Measurements from ENCODE around the gene RNF208. TPM values are rescaled to one million over a fixed set of nuclear protein-coding genes. Genes with fewer than 3 reads are reported as not detected.

RNF208 gene
- polyA plus RNA-seq, 3 donors: 1.5 TPM; not detected in 2

DNA sequence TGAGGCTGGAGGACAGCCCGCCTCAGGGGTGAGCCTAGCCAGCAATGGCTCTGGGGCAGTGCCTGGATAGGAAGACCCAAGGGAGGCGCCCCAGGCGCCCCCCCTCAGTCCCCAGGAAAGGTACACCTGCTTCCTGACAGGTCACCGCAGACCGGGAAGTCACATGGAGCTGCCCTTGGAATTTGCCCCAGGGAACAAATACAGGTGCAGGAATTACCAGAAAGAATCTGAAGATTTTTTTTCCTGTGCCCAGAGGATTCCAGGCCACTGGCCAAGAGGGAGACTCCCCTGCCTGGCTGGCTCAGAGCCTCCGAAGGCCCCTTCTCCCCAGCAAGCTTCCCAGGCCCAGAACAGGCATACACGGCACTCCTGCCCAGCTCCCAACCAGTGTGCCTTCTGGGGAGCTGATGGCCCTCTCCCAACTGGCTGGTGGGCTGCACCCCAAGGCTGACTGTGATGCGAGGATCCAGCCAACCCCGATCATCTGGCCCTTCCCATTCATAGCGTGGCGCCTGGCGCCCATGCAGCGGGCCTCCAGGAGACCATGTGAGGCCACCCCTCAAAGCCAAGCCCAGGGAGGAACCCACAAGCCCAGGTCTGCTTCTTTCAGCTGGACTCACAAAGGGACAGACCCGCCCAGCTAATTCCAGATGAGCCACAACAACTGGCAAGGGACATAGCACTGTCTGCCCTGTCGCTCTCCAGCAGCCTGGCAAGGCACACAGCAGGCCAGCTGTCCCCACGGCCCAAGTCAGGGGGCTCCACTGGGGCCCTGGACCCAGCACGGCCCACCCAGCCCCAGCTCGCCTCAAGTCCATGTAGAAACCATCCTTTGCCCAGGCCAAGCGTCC is 23.8 kb downstream of the RNF208 start:
- Histone ChIP-seq H2AFZ (ENCODE audit: insufficient read depth, low read depth, low read length, poor library complexity, severe bottlenecking) (no peak overlapping the region), H3K36me3 (replicated peaks in 1 of 2; ENCODE audit: control insufficient read depth in 1 of 2, insufficient read depth in 2 of 2, low read length in 2 of 2) (peaks cover 0 to 2% of the 10 kb centered on the region in 2 donors), H3K9me3 (replicated peaks in 1 of 2; ENCODE audit: control insufficient read depth in 1 of 2, insufficient read depth in 1 of 2, low read length in 2 of 2) (no peaks in the 10 kb centered on the region), H3K79me2 (ENCODE audit: insufficient read depth, low read length) (peaks cover 26% of the 10 kb centered on the region), H3K27me3 (ENCODE audit: control insufficient read depth in 2 of 2, insufficient read depth in 2 of 2, low read length in 2 of 2) (peaks cover 0 to 4% of the 10 kb centered on the region in 2 donors), H3K27ac (ENCODE audit: low read depth in 1 of 2, low read length in 2 of 2) (no peak overlapping the region), H3K4me1 (ENCODE audit: control insufficient read depth in 1 of 2, insufficient read depth in 2 of 2, low read length in 2 of 2) (peaks cover 28 to 37% of the 10 kb centered on the region in 2 donors), H3K4me2 (replicated peaks; ENCODE audit: extremely low read depth, low read length, poor library complexity, severe bottlenecking) (peak overlapping the region; percentile 0), H4K20me1 (ENCODE audit: insufficient read depth, low read length) (peaks cover 21% of the 10 kb centered on the region), H3K4me3 (replicated peaks in 1 of 3; ENCODE audit: low read depth in 2 of 3, low read length in 3 of 3) (no peak overlapping the region), H3K9ac (ENCODE audit: insufficient read depth, low read length, poor library complexity, severe bottlenecking) (no peak overlapping the region)
- TF ChIP-seq, protein P1, sequence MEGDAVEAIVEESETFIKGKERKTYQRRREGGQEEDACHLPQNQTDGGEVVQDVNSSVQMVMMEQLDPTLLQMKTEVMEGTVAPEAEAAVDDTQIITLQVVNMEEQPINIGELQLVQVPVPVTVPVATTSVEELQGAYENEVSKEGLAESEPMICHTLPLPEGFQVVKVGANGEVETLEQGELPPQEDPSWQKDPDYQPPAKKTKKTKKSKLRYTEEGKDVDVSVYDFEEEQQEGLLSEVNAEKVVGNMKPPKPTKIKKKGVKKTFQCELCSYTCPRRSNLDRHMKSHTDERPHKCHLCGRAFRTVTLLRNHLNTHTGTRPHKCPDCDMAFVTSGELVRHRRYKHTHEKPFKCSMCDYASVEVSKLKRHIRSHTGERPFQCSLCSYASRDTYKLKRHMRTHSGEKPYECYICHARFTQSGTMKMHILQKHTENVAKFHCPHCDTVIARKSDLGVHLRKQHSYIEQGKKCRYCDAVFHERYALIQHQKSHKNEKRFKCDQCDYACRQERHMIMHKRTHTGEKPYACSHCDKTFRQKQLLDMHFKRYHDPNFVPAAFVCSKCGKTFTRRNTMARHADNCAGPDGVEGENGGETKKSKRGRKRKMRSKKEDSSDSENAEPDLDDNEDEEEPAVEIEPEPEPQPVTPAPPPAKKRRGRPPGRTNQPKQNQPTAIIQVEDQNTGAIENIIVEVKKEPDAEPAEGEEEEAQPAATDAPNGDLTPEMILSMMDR (IDR thresholded peaks at IDR 0.05): no peak
- Mint-ChIP-seq H3K4me3 (no peak overlapping the region), H3K27me3 (ENCODE audit: low read depth in 3 of 3) (peaks cover 0 to 4% (median 0%) of the 10 kb centered on the region in 3 donors), H3K27ac (no peak overlapping the region), H3K4me1 (peaks cover 31% of the 10 kb centered on the region), H3K36me3 (peaks cover 0 to 2% of the 10 kb centered on the region in 2 donors), H3K9me3 (no peaks in the 10 kb centered on the region)
- intact Hi-C loops (cut with micrococcal nuclease): no loop called here
- 94% methylated on average over 19 of the region's 19 CpGs for WGBS (ENCODE audit: insufficient coverage)
- DNase-seq: no peak

DNA sequence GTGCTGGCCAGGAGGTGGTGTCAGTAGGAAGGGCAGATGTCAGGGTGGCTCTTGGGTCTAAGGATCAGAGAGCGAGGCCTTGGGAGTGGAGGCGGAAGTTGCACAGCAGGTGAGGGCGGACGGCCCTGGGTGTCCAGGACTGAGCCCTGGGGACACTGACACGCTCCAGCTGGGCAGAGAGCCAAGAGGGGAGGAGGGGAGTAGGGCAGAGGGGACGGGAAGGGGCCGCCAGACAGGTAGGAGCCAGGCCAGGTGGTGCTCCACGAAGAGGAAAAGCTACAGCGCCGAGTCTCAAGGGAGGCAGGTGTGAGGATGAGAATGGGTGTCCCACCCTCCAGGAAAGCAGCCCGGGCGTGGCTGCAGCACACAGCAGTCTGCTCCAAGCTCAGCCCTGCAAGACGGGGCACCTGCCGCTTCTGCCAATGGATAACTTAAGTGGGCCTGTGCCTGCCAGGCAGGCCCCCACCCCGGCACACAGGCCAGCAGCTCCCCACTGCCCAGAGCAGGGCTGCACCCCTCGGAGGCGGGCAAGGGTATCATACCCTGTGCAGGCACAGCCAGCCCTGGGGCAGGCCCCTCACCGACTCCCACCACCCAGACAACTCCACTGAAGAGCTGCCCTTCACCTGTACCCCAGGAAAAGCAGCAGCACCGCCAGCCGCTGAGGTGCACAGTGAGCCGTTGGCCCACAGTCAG is 26.4 kb downstream of the RNF208 start:
- Histone ChIP-seq H3K36me3 (replicated peaks in 1 of 2; ENCODE audit: control insufficient read depth in 1 of 2, insufficient read depth in 2 of 2, low read length in 2 of 2) (peaks cover 14% of the 10 kb centered on the region in 2 donors), H3K4me1 (ENCODE audit: control insufficient read depth in 1 of 2, insufficient read depth in 2 of 2, low read length in 2 of 2) (peaks cover 18 to 24% of the 10 kb centered on the region in 2 donors), H3K27ac (ENCODE audit: low read depth in 1 of 2, low read length in 2 of 2) (no peak overlapping the region), H3K4me2 (replicated peaks; ENCODE audit: extremely low read depth, low read length, poor library complexity, severe bottlenecking) (no peak overlapping the region), H3K9me3 (replicated peaks in 1 of 2; ENCODE audit: control insufficient read depth in 1 of 2, insufficient read depth in 1 of 2, low read length in 2 of 2) (no peaks in the 10 kb centered on the region), H3K4me3 (replicated peaks in 1 of 3; ENCODE audit: low read depth in 2 of 3, low read length in 3 of 3) (no peak overlapping the region), H4K20me1 (ENCODE audit: insufficient read depth, low read length) (peaks cover 31% of the 10 kb centered on the region), H3K79me2 (ENCODE audit: insufficient read depth, low read length) (peaks cover 14% of the 10 kb centered on the region), H3K27me3 (ENCODE audit: control insufficient read depth in 2 of 2, insufficient read depth in 2 of 2, low read length in 2 of 2) (peaks cover 0 to 4% of the 10 kb centered on the region in 2 donors), H2AFZ (ENCODE audit: insufficient read depth, low read depth, low read length, poor library complexity, severe bottlenecking) (no peak overlapping the region), H3K9ac (ENCODE audit: insufficient read depth, low read length, poor library complexity, severe bottlenecking) (no peak overlapping the region)
- Mint-ChIP-seq H3K9me3 (no peaks in the 10 kb centered on the region), H3K36me3 (peaks cover 2 to 19% of the 10 kb centered on the region in 2 donors), H3K27ac (no peak overlapping the region), H3K4me3 (no peak overlapping the region), H3K4me1 (peaks cover 16% of the 10 kb centered on the region), H3K27me3 (ENCODE audit: low read depth in 3 of 3) (peaks cover 0 to 4% (median 0%) of the 10 kb centered on the region in 3 donors)
- TF ChIP-seq, protein P1 (IDR thresholded peaks at IDR 0.05): no peak
- intact Hi-C loops (cut with micrococcal nuclease): no loop called here
- DNase-seq: no peak
- 97% methylated on average over 20 of the region's 21 CpGs for WGBS (ENCODE audit: insufficient coverage)
